OCI-M2 (cell line): ENCODE data around the gene KRTAP10-7.
"Not testable (repeated sequence)": the region's sequence is repeated elsewhere in the genome, so short reads cannot be mapped to it uniquely, and the experiment has no call there.

ENCODE experiments used
- DNase-seq: peaks from one replicate; lab custom pipeline; 2025; ENCODE audit not compliant: unreplicated experiment; lab: John Stamatoyannopoulos, UW

KRTAP10-7 gene

GRCh38 chr21:44590311-44590721 is 10.1 kb upstream of the KRTAP10-7 start:
- no peak for DNase-seq

- DNase-seq = not testable (repeated sequence)
Observed at GRCh38 chr21:44590897-44591800, 9.2 kb upstream of the KRTAP10-7 start.

- DNase-seq = not testable (repeated sequence)
Observed at GRCh38 chr21:44591801-44592130, 8.6 kb upstream of the KRTAP10-7 start.

GRCh38 chr21:44592446-44593311 is 7.7 kb upstream of the KRTAP10-7 start, which contains the start of gene KRTAP10-6:
TSS of gene KRTAP10-6 (minus strand) at chr21:44592505. CDS start at chr21:44592484, 21 bp downstream.
- no peak for DNase-seq

- no peak for DNase-seq
Observed at GRCh38 chr21:44593598-44594405, 6.6 kb upstream of the KRTAP10-7 start.

GRCh38 chr21:44594406-44594916 is 5.9 kb upstream of the KRTAP10-7 start:
- DNase-seq = no peak

- DNase-seq = no peak
Observed at GRCh38 chr21:44595524-44595923, 4.9 kb upstream of the KRTAP10-7 start.

- DNase-seq = no peak
Observed at GRCh38 chr21:44596068-44596725, 4.2 kb upstream of the KRTAP10-7 start.

- DNase-seq = no peak
Observed at GRCh38 chr21:44598061-44598460, 2.3 kb upstream of the KRTAP10-7 start.

GRCh38 chr21:44599264-44600029 is 950 bp upstream of the KRTAP10-7 start:
- DNase-seq = no peak

GRCh38 chr21:44601091-44601490 is 694 bp downstream of the KRTAP10-7 start:
- DNase-seq = not testable (repeated sequence)

- DNase-seq = no peak
Observed at GRCh38 chr21:44601596-44602462, 1.4 kb downstream of the KRTAP10-7 start.

GRCh38 chr21:44602463-44602850 is 2.1 kb downstream of the KRTAP10-7 start:
- DNase-seq = no peak

GRCh38 chr21:44603109-44603875 is 2.9 kb downstream of the KRTAP10-7 start:
- no peak for DNase-seq

- DNase-seq = no peak
Observed at GRCh38 chr21:44603911-44604310, 3.5 kb downstream of the KRTAP10-7 start.

GRCh38 chr21:44606495-44606894 is 6.1 kb downstream of the KRTAP10-7 start:
- no peak for DNase-seq

- no peak for DNase-seq
Observed at GRCh38 chr21:44609193-44609592, 8.8 kb downstream of the KRTAP10-7 start.
